Stimulated activated CD8-positive, alpha-beta memory T cell treated with anti-CD3 and anti-CD28 coated beads, Interleukin-7, amount 100 ng/mL, for 24 hours (primary cell): ENCODE results near the gene TNS3.
"Not testable (repeated sequence)": the region's sequence is repeated elsewhere in the genome, so short reads cannot be mapped to it uniquely, and the experiment has no call there.

ENCODE experiments used
- DNase-seq: peaks from one replicate; pipeline ENCODE4 v3.0.0-alpha.2; 2020; ENCODE audit warnings: low read depth

TNS3 gene

DNA sequence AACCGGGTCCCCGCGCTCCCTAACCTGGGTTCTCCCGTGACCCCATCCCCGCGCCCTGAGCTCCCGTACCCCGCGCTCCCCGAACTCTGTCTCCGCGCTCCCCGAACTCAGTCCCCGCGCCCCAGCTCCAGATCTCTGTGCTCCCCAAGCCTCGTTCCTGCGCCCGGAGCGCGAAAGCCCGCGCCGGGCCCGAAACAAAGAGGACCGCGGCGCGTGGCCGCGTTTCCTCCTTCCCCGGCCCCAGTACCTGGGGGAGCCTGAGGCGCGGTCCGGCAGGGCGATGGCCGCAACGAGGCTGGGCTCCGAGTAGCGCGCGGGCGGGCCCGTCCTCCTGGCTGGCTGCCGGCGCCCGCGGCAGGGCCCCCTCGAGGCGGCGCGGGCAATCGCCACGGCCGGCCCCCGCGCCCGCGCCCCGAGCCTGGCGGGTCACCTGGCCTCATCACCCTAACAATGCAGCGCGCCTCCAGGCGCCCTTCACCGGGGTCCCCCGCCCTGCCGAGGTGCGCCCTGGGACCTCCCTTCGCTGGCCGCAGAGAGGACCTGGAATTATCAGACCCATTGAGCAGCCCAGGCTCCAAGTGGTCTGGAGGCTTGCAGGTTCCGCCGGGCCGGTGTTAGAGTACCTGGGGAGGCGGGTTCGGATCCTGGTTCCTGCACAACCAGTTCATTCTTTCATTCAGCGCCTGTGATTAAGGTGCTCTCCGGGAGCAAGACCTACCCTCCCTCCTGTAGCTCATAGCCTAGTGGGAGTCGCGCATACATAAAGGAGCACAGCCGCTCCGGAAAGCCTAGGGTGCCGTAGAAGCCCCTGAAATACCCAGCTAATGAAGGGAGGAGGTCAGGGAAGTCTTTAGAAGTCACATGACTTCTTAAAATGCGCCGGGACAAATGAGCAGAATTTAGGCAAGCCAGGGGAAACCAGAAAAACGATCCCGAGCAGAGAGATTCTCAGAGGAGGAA is at the start of gene TNS3:
TNS3 (minus strand) TSS at position 308 of the 960 bp plus-strand sequence. CDS start 142,475 bp downstream, outside the sequence.
- DNase-seq, result no peak

DNA sequence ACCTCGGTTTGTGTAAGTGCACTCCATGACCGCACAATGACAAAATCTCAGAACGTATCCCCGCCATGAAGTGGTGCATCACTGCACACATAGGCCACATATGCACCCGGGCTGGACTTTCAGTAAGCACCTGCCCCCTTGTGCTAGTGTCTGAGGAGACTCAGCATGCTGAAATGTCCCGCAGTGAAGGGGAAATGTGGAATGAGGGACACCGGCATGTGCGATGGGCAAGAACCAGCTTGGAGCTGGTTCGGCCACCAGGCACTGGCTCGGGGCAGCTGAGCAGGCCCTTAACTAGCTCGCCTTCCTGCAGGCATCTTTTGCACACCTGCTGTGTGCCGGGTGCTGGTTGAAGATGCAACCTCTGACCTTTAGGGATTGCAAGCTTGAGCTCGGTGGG is 49.8 kb upstream of the TNS3 start:
- no peak for DNase-seq

GRCh38 chr7:47627580-47628283 is 45.8 kb upstream of the TNS3 start:
- no peak for DNase-seq

GRCh38 chr7:47625861-47626715 is 44.2 kb upstream of the TNS3 start:
- DNase-seq, result no peak

- no peak for DNase-seq
These were observed 42.8 kb upstream of the TNS3 start for GRCh38 chr7:47624689-47625088.

DNA sequence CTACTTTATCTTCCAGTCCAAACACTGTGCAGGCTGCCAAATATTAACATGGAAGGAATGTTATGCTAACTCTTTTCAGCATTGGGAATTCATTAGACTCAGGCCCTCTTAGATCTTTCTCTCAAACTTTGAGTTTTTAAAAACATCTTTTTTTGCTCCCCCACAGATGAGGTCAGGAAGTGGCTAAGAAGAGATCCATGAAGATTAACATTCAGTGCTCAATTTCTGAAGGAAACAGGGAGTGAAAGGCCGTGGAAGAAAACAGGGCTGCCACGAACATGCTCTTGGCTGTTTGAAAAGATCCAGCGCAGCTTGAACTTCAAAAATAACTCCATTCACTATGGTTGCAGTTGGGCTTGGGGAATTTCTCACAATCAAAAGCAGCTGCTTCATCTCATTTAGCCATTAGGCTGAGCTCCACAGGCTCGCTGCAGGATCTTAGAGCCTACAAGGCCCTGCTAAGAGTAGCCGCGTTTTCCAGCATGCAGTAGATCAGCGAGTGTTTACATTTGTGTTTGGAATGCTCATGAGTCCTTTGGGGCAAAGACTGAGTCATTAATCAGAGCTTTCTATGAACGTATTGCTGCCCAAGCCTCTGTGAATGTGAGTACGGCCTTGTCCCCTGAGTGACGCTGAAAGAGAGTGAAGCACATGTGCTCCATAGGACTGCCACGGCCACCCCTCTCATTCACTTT is 41.2 kb upstream of the TNS3 start:
- DNase-seq, result no peak

DNA sequence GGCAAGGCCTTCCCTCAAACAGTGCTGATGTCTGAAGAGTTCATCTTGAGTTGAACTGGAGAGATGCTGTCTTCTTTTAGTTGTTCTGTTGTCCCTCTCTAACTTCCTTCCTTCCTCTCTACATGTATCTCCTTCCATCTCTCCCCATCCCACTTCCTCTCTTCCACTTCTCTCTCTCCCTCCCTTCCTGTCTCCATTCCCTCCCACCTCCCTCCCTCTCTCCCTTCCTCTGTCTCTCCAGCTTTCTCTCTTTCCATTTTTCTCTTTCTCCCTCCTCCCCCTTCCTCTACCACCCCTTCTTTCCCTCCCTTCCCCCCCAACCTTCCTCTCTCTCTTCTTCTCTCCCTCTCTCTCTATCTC is 40.7 kb upstream of the TNS3 start:
- no peak for DNase-seq

GRCh38 chr7:47621979-47622561 is 40.2 kb upstream of the TNS3 start:
- no peak for DNase-seq

GRCh38 chr7:47621347-47621746 is 39.4 kb upstream of the TNS3 start:
- DNase-seq, result no peak

DNA sequence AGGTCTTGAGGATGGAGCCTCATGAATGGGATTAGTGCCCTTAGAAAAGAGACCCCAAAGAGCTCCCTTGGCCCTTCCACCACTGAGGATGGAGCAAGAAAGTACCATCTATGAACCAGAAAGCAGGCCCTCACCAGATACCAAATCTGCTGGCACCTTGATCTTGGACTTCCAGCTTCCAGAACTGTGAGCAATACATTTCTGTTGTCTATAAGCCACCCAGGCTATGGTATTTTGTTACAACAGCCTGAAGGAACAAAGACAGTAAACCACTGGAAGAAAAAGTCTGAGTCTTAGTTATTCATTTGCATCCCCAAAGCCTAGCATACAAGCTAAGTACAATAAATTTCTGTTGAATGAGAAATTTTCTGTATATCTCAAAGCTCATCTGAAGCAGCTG is 37.9 kb upstream of the TNS3 start:
- DNase-seq, result no peak

- DNase-seq, result no peak
These were observed 35.2 kb upstream of the TNS3 start for GRCh38 chr7:47617131-47617530.

DNA sequence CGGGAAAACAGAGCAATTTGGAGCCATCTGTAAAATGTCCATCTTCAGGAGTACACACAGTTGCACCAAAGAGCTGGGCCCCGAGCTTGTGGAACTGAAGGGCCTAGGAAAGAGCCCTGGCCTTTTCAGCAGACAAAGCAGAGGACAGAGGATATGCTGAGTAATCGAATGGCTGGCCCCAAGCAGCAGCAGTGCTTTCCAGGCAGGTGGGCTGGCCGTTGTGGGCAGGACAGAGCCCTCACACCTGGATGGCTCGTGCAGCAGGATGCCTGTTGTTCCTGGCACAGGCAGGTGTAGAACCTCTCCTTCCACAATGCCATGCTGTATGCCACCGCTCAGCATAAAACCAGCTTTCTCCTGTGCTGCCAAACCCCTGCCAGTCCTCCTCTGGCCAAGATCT is 32.5 kb upstream of the TNS3 start:
- DNase-seq, result no peak

GRCh38 chr7:47611045-47611511 is 29.2 kb upstream of the TNS3 start:
- DNase-seq, result no peak

GRCh38 chr7:47610506-47611044 is 28.7 kb upstream of the TNS3 start:
- no peak for DNase-seq

GRCh38 chr7:47609803-47610452 is 28.0 kb upstream of the TNS3 start:
- DNase-seq, result no peak

DNA sequence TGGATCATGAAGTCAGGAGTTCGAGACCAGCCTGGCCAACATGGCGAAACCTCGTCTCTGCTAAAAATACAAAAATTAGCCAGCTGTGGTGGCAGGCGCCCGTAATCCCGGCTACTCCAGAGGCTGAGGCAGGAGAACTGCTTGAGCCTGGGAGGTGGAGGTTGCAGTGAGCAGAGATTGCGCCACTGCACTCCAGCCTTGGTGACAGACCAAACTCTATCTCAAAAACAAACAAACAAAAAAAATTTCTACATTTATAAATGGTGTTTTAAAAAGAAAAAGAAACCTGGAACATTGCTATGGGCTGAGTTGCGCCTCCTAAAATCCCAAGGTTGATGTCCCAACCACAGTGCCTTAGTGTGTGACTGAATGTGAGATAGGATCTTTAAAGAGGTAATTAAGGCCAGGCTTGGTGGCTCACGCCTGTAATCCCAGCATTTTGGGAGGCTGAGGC is 24.7 kb upstream of the TNS3 start:
- not testable (repeated sequence) for DNase-seq

GRCh38 chr7:47605816-47606575 is 24.1 kb upstream of the TNS3 start:
- DNase-seq, result no peak

GRCh38 chr7:47604496-47604890 is 22.6 kb upstream of the TNS3 start:
- no peak for DNase-seq

- DNase-seq, result not testable (repeated sequence)
These were observed 21.8 kb upstream of the TNS3 start for GRCh38 chr7:47603514-47604255.
